Activated B cell treated with CpG ODN at 0.5 μM for 24 hours (primary cell): ENCODE results near the gene ACSM6. TPM values are rescaled to one million over a fixed set of nuclear protein-coding genes. Genes with fewer than 3 reads are reported as not detected.
"Not testable (repeated sequence)": the region's sequence is repeated elsewhere in the genome, so short reads cannot be mapped to it uniquely, and the experiment has no call there.

Experiments used
- ATAC-seq: fragments of 200-7000 bp; cut with Tn5 transposase; one replicate; pipeline ENCODE4 v1.10.0; 2021; ENCODE audit warnings: low read depth, mild to moderate bottlenecking, moderate library complexity
- CTCF ChIA-PET: fragments of 350-600 bp; sonication (Branson Sonifier 250); formaldehyde crosslinking; loops from one replicate; lab custom pipeline; 2021; ENCODE audit warnings: antibody characterized with exemption; lab: Charles Lee
- POLR2A ChIA-PET: fragments of 350-600 bp; sonication (Branson Sonifier 250); formaldehyde crosslinking; loops from one replicate; lab custom pipeline; 2021; ENCODE audit warnings: antibody characterized with exemption; lab: Charles Lee
- DNase-seq: peaks from one replicate; pipeline ENCODE4 v3.0.0; 2022
- H3K27ac Mint-ChIP-seq: one replicate; pipeline ENCODE4 v1.8.0; 2020; ENCODE audit warnings: mixed read lengths
- H3K27me3 Mint-ChIP-seq: one replicate; pipeline ENCODE4 v1.8.0; 2021; ENCODE audit warnings: mixed read lengths
- H3K36me3 Mint-ChIP-seq: one replicate; pipeline ENCODE4 v1.8.0; 2021; ENCODE audit warnings: low read depth, mixed read lengths
- H3K4me1 Mint-ChIP-seq: one replicate; pipeline ENCODE4 v1.8.0; 2021; ENCODE audit warnings: mixed read lengths
- H3K4me3 Mint-ChIP-seq: one replicate; pipeline ENCODE4 v1.8.0; 2020; ENCODE audit warnings: mild to moderate bottlenecking, mixed read lengths
- H3K9me3 Mint-ChIP-seq: one replicate; pipeline ENCODE4 v1.8.0; 2020; ENCODE audit warnings: mixed read lengths
- intact Hi-C: fragments of 100-400 bp; cut with micrococcal nuclease; formaldehyde crosslinking; loops from one replicate; pipeline ENCODE4 v1.15.1; 2024
- total RNA-seq: library from RNA; stranded (reverse); gene quantifications from 2 replicates; pipeline ENCODE4 v1.2.3, GENCODE V29; 2022
- TF ChIP-seq, protein P1 (sequence below): fragments of 200-600 bp; IDR thresholded peaks from one replicate; pipeline ENCODE4 v1.8.0; 2022; ENCODE audit warnings: antibody characterized with exemption, mild to moderate bottlenecking

The ACSM6 gene
- total RNA-seq, 1 donor from 2014 or later = not detected

DNA sequence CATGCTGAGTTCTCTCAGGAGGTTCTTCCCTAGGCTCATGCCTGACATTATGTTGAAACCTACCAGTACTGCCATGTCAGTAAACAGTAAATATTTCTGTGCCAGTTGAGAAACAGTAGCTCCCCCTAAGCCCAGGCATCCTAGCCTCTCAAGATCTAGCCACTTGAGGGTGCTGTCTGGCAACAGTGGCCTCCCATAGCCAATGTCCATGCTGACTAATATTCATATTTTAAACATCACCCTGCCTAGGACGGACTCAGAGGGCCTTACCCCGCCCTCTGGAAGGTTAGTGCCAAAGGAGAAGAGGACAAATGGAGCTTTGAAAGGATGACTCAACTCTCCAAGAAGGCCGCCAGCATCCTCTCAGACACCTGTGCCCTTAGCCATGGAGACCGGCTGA lies 7.7 kb downstream of the ACSM6 start:
- TF ChIP-seq, protein P1, sequence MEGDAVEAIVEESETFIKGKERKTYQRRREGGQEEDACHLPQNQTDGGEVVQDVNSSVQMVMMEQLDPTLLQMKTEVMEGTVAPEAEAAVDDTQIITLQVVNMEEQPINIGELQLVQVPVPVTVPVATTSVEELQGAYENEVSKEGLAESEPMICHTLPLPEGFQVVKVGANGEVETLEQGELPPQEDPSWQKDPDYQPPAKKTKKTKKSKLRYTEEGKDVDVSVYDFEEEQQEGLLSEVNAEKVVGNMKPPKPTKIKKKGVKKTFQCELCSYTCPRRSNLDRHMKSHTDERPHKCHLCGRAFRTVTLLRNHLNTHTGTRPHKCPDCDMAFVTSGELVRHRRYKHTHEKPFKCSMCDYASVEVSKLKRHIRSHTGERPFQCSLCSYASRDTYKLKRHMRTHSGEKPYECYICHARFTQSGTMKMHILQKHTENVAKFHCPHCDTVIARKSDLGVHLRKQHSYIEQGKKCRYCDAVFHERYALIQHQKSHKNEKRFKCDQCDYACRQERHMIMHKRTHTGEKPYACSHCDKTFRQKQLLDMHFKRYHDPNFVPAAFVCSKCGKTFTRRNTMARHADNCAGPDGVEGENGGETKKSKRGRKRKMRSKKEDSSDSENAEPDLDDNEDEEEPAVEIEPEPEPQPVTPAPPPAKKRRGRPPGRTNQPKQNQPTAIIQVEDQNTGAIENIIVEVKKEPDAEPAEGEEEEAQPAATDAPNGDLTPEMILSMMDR = no peak
- H3K9me3 Mint-ChIP-seq = no peaks in the 10 kb centered on the region
- H3K4me1 Mint-ChIP-seq = no peaks in the 10 kb centered on the region
- H3K36me3 Mint-ChIP-seq = no peaks in the 10 kb centered on the region
- ChIA-PET POLR2A (no interaction called here), CTCF (no interaction called here)
- DNase-seq = no peak
- intact Hi-C loops = no loop called here
- H3K4me3 Mint-ChIP-seq = no peak overlapping the region
- H3K27me3 Mint-ChIP-seq = no peaks in the 10 kb centered on the region
- no peak for ATAC-seq
- no peak overlapping the region for H3K27ac Mint-ChIP-seq

DNA sequence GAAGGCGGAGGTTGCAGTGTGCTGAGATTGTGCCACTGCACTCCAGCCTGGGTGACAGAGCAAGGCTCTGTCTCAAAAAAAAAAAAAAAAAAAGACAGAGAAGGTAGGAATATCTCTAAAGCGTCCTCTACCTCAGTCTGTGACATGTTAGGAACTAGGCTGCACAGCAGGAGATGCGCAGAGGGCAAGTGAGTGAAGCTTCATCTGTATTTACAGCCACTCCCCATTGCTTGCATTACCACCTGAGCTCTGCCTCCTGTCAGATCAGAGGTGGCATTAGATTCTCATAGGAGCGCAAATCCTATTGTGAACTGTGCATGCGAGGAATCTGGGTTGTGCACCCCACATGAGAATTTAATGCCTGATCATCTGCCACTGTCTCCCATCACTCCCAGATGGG lies 8.8 kb downstream of the ACSM6 start:
- DNase-seq, H3K27ac Mint-ChIP-seq, POLR2A ChIA-PET, intact Hi-C loops, H3K27me3 Mint-ChIP-seq, H3K4me1 Mint-ChIP-seq, H3K36me3 Mint-ChIP-seq, ATAC-seq, H3K4me3 Mint-ChIP-seq, CTCF ChIA-PET, H3K9me3 Mint-ChIP-seq: not testable (repeated sequence)

DNA sequence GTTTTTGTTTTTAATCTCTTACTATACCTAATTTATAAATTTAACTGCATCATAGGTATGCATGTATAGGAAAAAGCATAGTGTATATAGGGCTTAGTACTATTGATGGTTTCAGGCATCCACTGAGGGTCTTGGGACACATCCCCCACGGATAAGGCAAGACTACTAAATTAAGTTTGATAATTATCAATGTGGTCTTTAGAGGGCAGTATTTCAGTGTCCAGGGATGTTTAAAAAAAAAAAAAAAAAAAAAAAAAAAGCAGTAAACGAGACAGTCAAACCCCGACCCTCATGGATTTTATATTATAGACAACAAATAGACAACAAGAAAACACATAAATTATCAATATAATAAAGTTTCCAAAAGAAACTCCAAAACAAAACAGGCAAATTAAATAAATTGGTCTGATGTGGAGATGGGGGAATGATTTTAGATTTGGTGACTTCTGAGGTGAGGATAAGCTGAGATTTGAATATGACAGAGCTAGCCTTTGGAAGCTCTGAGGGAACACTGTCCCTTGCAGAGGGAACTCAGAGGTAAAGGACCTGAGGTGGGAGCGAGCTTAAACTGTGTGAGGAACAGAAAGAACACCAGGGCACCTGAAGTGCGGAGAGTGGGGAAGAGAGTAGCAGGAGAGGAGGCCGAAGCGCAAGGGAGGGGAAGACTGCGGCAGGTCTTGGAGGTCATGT lies 14.8 kb downstream of the ACSM6 start:
- intact Hi-C loops = loop anchor here (1.0 kb wide), 2 partner anchors 34 to 154 kb away; no protein-coding TSS in a partner anchor
- ATAC-seq (no peak), DNase-seq (no peak)
- POLR2A ChIA-PET = no interaction called here
- Mint-ChIP-seq H3K27ac (no peak overlapping the region), H3K36me3 (no peaks in the 10 kb centered on the region), H3K4me1 (no peaks in the 10 kb centered on the region), H3K4me3 (no peak overlapping the region), H3K9me3 (no peaks in the 10 kb centered on the region), H3K27me3 (no peaks in the 10 kb centered on the region)
- TF ChIP-seq, protein P1 = no peak
- CTCF ChIA-PET = interaction anchor here (1.0 to 1.1 kb wide), 2 partner anchors 34 to 155 kb away, joined by 4 to 6 read pairs; no protein-coding TSS in a partner anchor

DNA sequence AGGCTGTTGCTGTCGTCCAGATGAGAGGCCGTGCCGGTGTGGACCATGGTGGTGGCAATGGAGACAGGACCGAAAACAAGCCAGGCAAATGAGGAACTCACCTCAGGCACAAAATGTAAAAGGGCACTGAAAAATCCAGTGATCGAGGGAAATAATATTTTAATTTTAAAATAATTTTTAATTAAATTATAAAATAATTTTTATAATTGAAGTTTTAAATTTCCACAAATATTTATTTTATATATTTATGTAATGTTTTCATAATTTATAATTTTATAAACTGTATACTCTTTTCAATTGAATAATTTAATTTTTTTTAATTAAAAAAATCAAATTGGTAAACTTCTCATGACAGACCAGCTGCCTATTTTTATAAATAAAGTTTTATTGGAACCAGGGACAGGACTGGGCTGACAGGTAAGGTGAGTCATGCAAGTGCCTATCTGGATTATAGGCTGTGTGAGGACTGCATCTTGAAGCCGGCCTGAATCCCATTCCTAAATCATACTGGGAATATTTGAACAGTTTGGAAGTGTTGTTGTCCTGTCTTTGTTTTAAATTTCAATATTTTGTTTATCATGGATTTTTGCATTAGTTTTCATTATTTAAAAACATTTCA lies 15.6 kb downstream of the ACSM6 start:
- POLR2A ChIA-PET = no interaction called here
- DNase-seq (no peak), ATAC-seq (no peak)
- intact Hi-C loops = no loop called here
- TF ChIP-seq, protein P1 = no peak
- Mint-ChIP-seq H3K36me3 (no peaks in the 10 kb centered on the region), H3K4me3 (no peak overlapping the region), H3K4me1 (no peaks in the 10 kb centered on the region), H3K27me3 (no peaks in the 10 kb centered on the region), H3K27ac (no peak overlapping the region), H3K9me3 (no peaks in the 10 kb centered on the region)
- CTCF ChIA-PET = interaction anchor here (1.0 to 1.3 kb wide), 4 partner anchors 33 to 154 kb away, joined by 3 to 6 read pairs (median 4); no protein-coding TSS in a partner anchor

DNA sequence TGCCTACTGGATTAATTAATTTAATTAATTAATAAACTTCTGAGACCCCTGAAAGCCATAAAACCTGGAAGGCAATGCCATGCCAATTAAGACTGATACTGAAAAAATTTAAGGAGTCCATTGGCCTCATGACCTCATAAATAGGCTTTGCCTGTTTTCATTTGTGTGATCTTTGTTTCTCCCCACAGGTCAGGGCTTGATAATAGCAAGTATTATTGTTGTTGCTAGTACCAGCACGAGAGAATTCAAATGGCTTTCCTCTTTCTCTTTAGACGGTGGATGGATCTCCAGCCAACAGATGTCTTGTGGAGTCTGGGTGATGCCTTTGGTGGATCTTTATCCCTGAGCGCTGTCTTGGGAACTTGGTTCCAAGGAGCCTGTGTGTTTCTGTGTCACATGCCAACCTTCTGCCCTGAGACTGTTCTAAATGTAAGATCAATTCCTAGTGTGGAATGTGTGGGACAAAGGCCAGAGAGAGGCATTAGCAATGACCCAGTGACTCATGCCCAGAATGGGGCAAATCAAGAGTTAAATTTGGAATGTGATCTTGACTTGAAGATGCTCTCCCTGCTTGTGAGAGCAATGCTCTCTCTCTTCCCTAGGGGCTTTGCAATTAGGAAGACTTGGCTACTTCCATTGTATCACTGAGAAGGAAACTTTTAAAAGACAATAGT lies 17.7 kb downstream of the ACSM6 start:
- no peak for DNase-seq
- ATAC-seq = no peak
- ChIA-PET POLR2A (interaction anchor here (0.6 kb wide), 1 partner anchor 8 kb away, joined by 3 read pairs; no protein-coding TSS in a partner anchor), CTCF (interaction anchor here (1.6 kb wide), 1 partner anchor 161 kb away, joined by 4 read pairs; no protein-coding TSS in a partner anchor)
- TF ChIP-seq, protein P1 = no peak
- Mint-ChIP-seq H3K4me3 (no peak overlapping the region), H3K36me3 (peaks cover 2% of the 10 kb centered on the region), H3K4me1 (no peaks in the 10 kb centered on the region), H3K27ac (no peak overlapping the region), H3K27me3 (no peaks in the 10 kb centered on the region), H3K9me3 (peaks cover 4% of the 10 kb centered on the region)
- intact Hi-C loops = no loop called here
